PC-9 (cell line): ENCODE measurements around the gene ZNF593. TPM values are rescaled to one million over a fixed set of nuclear protein-coding genes. Genes with fewer than 3 reads are reported as not detected.

Experiments
- BruUV-seq: library from RNA; stranded (reverse); fragments of 400-500 nt; replicated peaks from 2 replicates; lab custom pipeline; 2021; lab: Mats Ljungman, UMichigan
- CTCF ChIA-PET: fragments of 300-600 bp; sonication (Branson Sonifier 250); formaldehyde crosslinking; loops from one replicate; lab custom pipeline; 2022; ENCODE audit warnings: antibody characterized with exemption; lab: Charles Lee
- POLR2A ChIA-PET: fragments of 300-600 bp; sonication (Branson Sonifier 250); formaldehyde crosslinking; loops from one replicate; lab custom pipeline; 2022; ENCODE audit warnings: antibody characterized with exemption; ENCODE audit not compliant: unreplicated experiment; lab: Charles Lee
- DNase-seq, 2 experiments: peaks; one replicate each; pipeline versions ENCODE4 v3.0.0 to v3.0.0-alpha.2; 2015 to 2022; ENCODE audit warnings: mixed read lengths in 1 of 2
- H2AFZ ChIP-seq: fragments of 200-600 bp; sonication (generic); 2 replicates; pipeline ENCODE4 v1.8.1; 2017; ENCODE audit warnings: antibody characterized with exemption
- H3F3A ChIP-seq: fragments of 200-600 bp; sonication (generic); 2 replicates; pipeline ENCODE4 v1.8.1; 2017; ENCODE audit warnings: antibody characterized with exemption, mild to moderate bottlenecking, low read depth; ENCODE audit not compliant: insufficient read depth
- H3K27ac ChIP-seq: fragments of 200-600 bp; sonication (generic); 2 replicates; pipeline ENCODE4 v1.6.1; 2016; ENCODE audit warnings: mixed run types
- H3K27me3 ChIP-seq: fragments of 200-600 bp; sonication (generic); 2 replicates; pipeline ENCODE4 v1.6.1; 2016; ENCODE audit warnings: low read depth, mixed run types; ENCODE audit not compliant: insufficient read depth
- H3K36me3 ChIP-seq: fragments of 200-600 bp; sonication (generic); 2 replicates; pipeline ENCODE4 v1.6.1; 2016; ENCODE audit warnings: low read depth, mixed run types
- H3K4me1 ChIP-seq: fragments of 200-600 bp; sonication (generic); replicated peaks from 2 replicates; pipeline ENCODE4 v1.6.1; 2016; ENCODE audit warnings: mixed run types; ENCODE audit not compliant: insufficient read depth
- H3K4me2 ChIP-seq: fragments of 200-600 bp; sonication (generic); 2 replicates; pipeline ENCODE4 v1.6.1; 2017; ENCODE audit warnings: mixed run types
- H3K4me3 ChIP-seq: fragments of 200-600 bp; sonication (generic); 2 replicates; pipeline ENCODE4 v1.6.1; 2016; ENCODE audit warnings: mixed run types
- H3K79me2 ChIP-seq: fragments of 200-600 bp; sonication (generic); 2 replicates; pipeline ENCODE4 v1.6.1; 2017; ENCODE audit warnings: low read depth, mixed run types
- H3K9me2 ChIP-seq: fragments of 200-600 bp; sonication (generic); 2 replicates; pipeline ENCODE4 v1.8.1; 2017; ENCODE audit warnings: mild to moderate bottlenecking; ENCODE audit not compliant: insufficient read depth
- H3K9me3 ChIP-seq: fragments of 200-600 bp; sonication (generic); 2 replicates; pipeline ENCODE4 v1.8.1; 2016; ENCODE audit warnings: low read depth; ENCODE audit not compliant: insufficient read depth
- H4K20me1 ChIP-seq: fragments of 200-600 bp; sonication (generic); 2 replicates; pipeline ENCODE4 v1.8.1; 2017; ENCODE audit not compliant: insufficient read depth
- CTCF ChIP-seq: fragments of 200-600 bp; sonication (generic); conservative IDR thresholded peaks from 2 replicates; pipeline ENCODE4 v1.6.1; 2017; ENCODE audit warnings: mixed run types, antibody characterized with exemption, mild to moderate bottlenecking, moderate library complexity
- EZH2 ChIP-seq: fragments of 200-600 bp; sonication (generic); IDR thresholded peaks from 2 replicates; pipeline ENCODE4 v1.8.0; 2017; ENCODE audit warnings: antibody characterized with exemption, low read depth
- intact Hi-C: fragments of 100-400 bp; cut with micrococcal nuclease; formaldehyde crosslinking; loops from one replicate; pipeline ENCODE4 v1.10.0; 2022; ENCODE audit not compliant: unreplicated experiment
- total RNA-seq: library from RNA; stranded (reverse); gene quantifications from 2 replicates; pipeline ENCODE4 v1.2.3, GENCODE V29; 2021

The ZNF593 gene
- total RNA-seq, 1 experiment from 2014 or later: 37.0 TPM

GRCh38 chr1:26190373-26190987, 20.8 kb downstream of the ZNF593 start, which contains the start of gene CATSPER4:
TSS of gene CATSPER4 (plus strand) at chr1:26190602. CDS start at chr1:26190628, 26 bp downstream.
- TF ChIP-seq CTCF (no peak), EZH2 (no peak)

GRCh38 chr1:26191739-26192138, 22.0 kb downstream of the ZNF593 start:
- POLR2A ChIA-PET: no interaction called here
- no peak for DNase-seq
- no peak for TF ChIP-seq EZH2
- TF ChIP-seq CTCF: no peak
- H3K27ac ChIP-seq: no peak overlapping the region
- no peaks in the 10 kb centered on the region for H3K27me3 ChIP-seq
- CTCF ChIA-PET: no interaction called here
- BruUV-seq: no TSS peak
- no peaks in the 10 kb centered on the region for H3K9me2 ChIP-seq
- no peak overlapping the region for H3K4me3 ChIP-seq
- intact Hi-C loops: no loop called here
- H3K36me3 ChIP-seq: no peaks in the 10 kb centered on the region
- no peak overlapping the region for H2AFZ ChIP-seq
- no peaks in the 10 kb centered on the region for H3F3A ChIP-seq
- H3K4me2 ChIP-seq: no peak overlapping the region
- no peaks in the 10 kb centered on the region for H3K9me3 ChIP-seq
- no peaks in the 10 kb centered on the region for H4K20me1 ChIP-seq
- H3K79me2 ChIP-seq: no peaks in the 10 kb centered on the region
- no peaks in the 10 kb centered on the region for H3K4me1 ChIP-seq

More at GRCh38 chr1:26190373-26190987, 20.8 kb downstream of the ZNF593 start, which contains the start of gene CATSPER4:
- intact Hi-C loops: no loop called here
- H3K9me2 ChIP-seq: no peaks in the 10 kb centered on the region
- no peaks in the 10 kb centered on the region for H3K9me3 ChIP-seq
- no peaks in the 10 kb centered on the region for H4K20me1 ChIP-seq
- H3K36me3 ChIP-seq: no peaks in the 10 kb centered on the region
- no TSS peak for BruUV-seq
- no peaks in the 10 kb centered on the region for H3K27me3 ChIP-seq
- H3K4me3 ChIP-seq: no peak within 1 kb of the TSS
- H3F3A ChIP-seq: no peaks in the 10 kb centered on the region
- no peaks in the 10 kb centered on the region for H3K79me2 ChIP-seq
- POLR2A ChIA-PET: interaction anchor here (0.7 kb wide), 1 partner anchor 44 kb away, joined by 4 read pairs; no protein-coding TSS in a partner anchor
- no peak within 1 kb of the TSS for H2AFZ ChIP-seq
- H3K4me2 ChIP-seq: no peak within 1 kb of the TSS
- no peak for DNase-seq
- H3K4me1 ChIP-seq: no peaks in the 10 kb centered on the region
- H3K27ac ChIP-seq: no peak within 1 kb of the TSS
- CTCF ChIA-PET: interaction anchor here (0.6 to 1.0 kb wide), 2 partner anchors 43 to 74 kb away, joined by 4 to 5 read pairs; no protein-coding TSS in a partner anchor

- Histone ChIP-seq H3K4me3 (no peak overlapping the region), H3K27ac (no peak overlapping the region), H3K79me2 (no peaks in the 10 kb centered on the region), H2AFZ (no peak overlapping the region), H3F3A (no peaks in the 10 kb centered on the region), H3K36me3 (no peaks in the 10 kb centered on the region), H3K27me3 (no peaks in the 10 kb centered on the region), H3K4me2 (no peak overlapping the region), H3K4me1 (no peaks in the 10 kb centered on the region), H3K9me2 (no peaks in the 10 kb centered on the region), H4K20me1 (no peaks in the 10 kb centered on the region), H3K9me3 (no peaks in the 10 kb centered on the region)
- no TSS peak for BruUV-seq
- no peak for TF ChIP-seq CTCF
- TF ChIP-seq EZH2: no peak
- intact Hi-C loops: no loop called here
- CTCF ChIA-PET: interaction anchor here (0.7 kb wide), 1 partner anchor 10 kb away, joined by 22 read pairs; no protein-coding TSS in a partner anchor
- no peak for DNase-seq
- POLR2A ChIA-PET: no interaction called here
Observed at GRCh38 chr1:26195805-26196204, 26.1 kb downstream of the ZNF593 start.
